NCI-H2196 (cell line): ENCODE results near the gene DAP.
"Not testable (repeated sequence)": the region's sequence is repeated elsewhere in the genome, so short reads cannot be mapped to it uniquely, and the experiment has no call there.

ENCODE experiments used
- DNase-seq: peaks from one replicate; lab custom pipeline; 2025; ENCODE audit not compliant: unreplicated experiment; lab: John Stamatoyannopoulos, UW

Gene DAP

DNA sequence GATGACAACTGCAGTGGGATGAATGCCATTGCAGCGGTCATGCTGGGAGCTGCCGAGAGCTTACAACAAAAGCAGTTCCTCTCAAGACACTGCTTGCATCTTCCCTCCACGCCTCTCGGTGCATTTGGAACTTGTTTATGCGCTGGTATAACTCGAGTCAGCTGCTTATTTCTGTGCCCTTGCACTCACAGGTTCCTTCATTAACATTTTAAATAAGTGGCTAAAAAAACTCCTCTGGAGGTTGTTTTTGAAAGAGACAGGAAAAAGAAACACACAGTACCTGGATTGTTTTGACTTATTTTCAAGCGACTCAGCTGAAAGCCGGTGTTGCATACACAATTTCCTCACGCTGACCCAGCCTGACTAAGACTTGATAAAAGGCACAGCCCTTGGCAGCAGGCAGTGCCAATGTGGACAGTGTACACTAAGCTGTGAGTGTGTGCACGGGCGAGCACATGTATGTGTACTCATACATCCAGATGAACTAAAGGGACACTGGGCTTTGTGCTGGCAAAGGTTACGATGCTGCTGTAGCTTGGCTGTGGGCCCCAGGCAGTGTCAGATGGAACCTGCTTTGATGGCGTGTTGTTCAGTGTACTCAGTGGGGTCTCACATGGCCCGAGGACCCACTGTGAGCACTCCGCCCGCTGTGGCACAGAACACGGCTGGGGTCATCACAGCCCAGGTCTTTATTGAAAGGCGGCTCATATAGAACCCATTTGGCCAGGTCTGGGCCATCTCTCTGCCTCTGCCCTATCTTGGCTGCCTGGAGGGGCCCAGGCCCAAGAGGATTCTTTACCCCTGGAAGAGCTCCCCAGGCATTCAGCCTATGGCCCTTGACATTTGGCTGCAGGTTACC, 104.8 kb downstream of the DAP start:
- DNase-seq, result no peak

DNA sequence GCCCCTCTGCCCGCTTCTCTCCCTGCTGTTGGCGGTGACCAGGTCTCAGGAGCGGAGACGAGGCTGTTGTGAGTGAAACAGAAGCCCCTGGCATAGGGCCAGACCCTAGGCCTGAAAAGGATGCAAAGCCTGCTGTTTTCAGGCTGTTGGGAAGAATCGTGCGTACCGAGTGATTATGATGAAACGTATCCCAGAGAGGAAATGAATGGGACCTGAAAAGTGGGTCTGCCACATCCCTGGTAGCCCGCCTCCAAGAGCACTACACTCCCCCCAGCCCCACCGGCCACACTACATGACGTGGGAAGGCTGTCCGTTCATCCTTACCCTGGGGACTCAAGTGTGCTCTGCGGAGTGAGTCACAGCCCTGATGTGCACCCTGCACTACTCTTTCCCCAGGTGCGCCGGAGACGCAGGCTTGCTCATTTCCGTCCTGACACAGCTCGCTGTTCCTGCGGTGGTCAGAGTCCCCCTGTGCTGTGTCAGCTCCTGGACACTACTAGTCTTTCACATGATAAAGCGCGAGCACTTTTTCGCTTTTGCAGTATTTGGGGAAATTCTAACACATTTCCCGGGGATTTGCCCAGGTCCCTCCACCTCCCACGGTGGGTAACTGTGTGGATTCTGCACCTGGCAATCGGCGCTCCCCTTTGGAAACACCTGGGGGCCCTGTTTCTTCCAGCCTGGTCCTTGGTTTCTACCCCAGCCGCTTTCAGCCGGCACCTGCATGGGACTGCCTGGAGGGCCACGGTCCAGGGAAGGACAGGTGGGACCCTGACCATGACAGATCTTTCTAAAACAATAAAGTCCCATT, 105.7 kb downstream of the DAP start:
- no peak for DNase-seq

- DNase-seq, result no peak
These were observed 106.5 kb downstream of the DAP start for GRCh38 chr5:10654566-10654965.

- no peak for DNase-seq
These were observed 107.2 kb downstream of the DAP start for GRCh38 chr5:10653751-10654400.

GRCh38 chr5:10653043-10653442, 108.0 kb downstream of the DAP start:
- no peak for DNase-seq

DNA sequence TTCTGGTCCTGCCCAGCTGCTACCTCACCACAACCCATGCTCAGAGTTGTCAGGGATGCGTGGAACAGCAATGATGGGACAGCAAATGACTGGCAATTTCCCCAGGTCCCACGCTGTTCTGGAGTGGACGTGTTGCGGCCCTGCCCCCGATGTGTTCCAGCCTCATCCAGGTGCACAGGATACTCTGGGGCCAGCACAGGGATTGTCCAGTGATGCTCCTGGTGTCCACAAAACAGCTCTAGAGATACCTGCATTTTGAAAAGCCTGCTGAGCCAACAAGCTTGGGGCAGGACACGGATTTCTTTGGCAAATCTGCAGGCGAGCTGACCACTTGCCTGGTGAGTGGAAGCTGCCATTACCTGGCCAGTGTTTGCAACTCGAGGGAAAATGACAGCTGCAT, 108.4 kb downstream of the DAP start:
- no peak for DNase-seq

DNA sequence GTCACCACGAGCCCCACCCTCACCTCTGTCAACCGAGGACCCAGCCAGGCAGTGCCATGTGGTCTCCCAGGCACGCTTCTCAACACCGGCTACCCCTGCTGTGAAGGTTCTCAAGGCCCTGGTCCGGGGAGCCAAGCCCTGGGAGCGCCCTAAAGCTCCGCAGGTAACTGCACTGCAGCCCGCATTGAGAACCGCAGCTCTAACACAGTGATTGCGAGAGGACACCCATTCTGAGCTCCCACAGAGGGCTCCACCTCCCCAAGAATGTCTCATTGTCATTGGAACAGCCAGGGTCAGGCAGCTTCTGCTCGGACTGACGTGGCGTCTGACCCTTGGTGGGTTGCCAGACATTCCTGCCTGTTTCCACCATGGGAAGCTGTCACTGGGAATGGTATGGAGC, 108.9 kb downstream of the DAP start:
- no peak for DNase-seq

- DNase-seq, result no peak
These were observed 111.2 kb downstream of the DAP start for GRCh38 chr5:10649666-10650380.

GRCh38 chr5:10648806-10649665, 112.0 kb downstream of the DAP start:
- DNase-seq, result no peak

DNA sequence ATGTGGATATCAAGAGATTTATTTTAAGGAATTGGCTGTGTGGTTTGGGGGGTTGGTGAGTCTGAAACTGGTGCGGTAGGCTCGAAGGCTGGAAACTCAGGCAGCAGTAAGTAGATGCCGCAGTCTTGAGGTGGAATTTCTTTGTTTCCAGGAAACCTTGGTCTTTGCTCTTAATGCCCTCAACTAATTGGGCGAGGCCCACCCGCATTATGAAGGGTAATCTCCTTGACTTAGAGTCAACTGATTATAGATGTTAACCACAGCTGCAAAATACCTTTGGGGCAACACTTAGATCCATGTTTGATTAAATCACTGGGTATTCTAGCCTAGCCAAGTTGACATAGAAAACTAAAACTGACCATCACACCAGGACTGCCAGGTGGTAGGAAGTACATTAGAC, 113.4 kb downstream of the DAP start:
- DNase-seq, result no peak

GRCh38 chr5:10645671-10646070, 115.4 kb downstream of the DAP start:
- no peak for DNase-seq

DNA sequence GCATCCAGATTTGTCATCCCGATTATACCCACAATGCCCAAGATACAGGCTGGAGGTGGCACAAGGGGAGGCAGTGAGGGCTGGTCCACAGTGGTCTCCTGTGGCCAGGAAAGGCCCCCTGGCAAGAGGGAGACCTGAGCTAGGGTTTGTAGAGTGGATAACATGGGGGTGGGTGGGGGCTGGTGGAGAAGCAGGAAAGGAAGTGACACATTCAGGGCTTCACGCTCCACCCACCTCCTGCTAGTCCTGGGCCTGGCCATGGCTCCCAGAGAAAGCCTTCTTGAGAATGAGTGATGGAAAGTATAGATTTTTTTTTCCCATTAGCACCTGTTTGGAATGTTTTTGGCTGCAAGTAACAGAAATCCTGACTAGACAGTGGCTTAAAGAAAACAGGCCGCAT, 115.9 kb downstream of the DAP start:
- DNase-seq, result no peak

GRCh38 chr5:10644192-10644591, 116.8 kb downstream of the DAP start:
- no peak for DNase-seq

- DNase-seq, result no peak
These were observed 118.7 kb downstream of the DAP start for GRCh38 chr5:10642367-10642766.

GRCh38 chr5:10639846-10640368, 121.1 kb downstream of the DAP start:
- DNase-seq, result no peak

DNA sequence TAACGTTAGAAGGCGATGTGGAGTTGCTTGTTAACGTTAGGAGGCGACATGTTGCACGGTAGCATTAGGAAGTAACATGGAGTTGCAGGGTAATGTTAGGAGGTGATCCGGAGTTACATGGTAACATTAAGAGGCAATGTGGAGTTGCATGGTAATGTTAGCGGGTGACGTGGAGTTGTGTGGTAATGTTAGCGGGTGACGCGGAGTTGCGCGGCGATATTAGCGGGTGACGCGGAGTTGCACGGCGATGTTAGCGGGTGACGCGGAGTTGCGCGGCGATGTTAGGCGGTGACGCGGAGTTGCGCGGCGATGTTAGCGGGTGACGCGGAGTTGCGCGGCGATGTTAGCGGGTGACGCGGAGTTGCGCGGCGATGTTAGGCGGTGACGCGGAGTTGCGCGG, 122.3 kb downstream of the DAP start:
- DNase-seq, result not testable (repeated sequence)

DNA sequence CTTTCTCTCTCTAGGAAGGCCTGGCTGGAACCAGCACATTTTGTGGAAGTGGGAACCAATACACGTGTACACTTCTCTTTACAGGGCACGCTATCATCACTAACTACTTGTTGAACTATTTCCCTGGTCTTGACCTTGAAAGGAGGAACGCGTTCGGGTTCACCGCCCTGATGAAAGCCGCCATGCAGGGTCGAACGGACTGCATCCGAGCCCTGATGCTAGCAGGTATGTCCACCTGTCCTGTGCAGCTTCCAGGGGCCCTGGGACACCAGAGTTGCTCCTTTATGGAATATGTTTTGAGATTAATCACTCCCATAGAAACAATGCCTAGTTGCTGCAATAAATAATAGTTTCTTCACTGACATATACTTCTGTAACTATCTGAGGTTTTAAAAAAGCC, 123.1 kb downstream of the DAP start:
- no peak for DNase-seq

DNA sequence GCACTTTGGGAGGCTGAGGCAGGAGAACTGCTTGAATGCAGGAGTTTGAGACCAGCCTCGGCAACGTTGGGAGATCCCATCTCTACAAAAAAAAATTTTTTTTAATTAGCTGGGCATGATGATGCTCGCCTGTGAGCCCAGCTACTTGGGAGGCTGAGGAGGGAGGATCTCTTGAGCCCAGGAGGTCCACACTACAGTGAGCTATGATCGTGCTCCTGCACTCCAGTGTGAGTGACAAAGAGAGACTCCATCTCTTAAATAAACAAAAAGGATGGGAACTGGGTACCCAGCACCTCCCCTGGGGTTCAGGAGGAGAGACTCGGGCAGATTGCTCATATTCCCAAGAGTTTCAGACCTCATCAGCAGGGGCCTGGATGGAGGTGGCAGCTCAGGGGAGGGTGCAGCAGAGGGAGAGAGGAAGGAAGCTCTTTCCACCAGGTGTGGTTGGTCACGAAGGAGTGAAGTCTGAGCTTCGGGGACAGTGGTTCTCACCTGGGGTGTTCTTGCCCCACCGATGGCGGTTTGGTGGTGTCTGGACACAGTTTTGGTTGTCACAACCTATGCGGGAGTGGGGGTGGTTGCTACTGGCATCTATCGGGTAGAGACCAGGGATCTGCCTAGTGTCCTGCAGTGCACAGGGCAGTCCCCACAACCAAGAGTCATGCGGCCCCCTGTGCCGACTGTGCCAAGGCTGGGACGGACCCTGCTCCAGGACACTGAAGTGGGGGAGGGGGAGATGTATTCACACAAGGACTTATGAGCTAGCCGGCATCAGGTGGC, 124.5 kb downstream of the DAP start:
- no peak for DNase-seq

- no peak for DNase-seq
These were observed 125.1 kb downstream of the DAP start for GRCh38 chr5:10635867-10636350.
